Coronary artery (tissue), 2 donors: ENCODE measurements around the gene SYNCRIP.

Experiments used
- DNase-seq: peaks from one replicate; pipeline ENCODE4 v3.0.0-alpha.2; 2017; ENCODE audit warnings: low spot score
- H3K27ac ChIP-seq, 2 donors: fragments of 200-600 bp; sonication (generic); one replicate each; pipeline ENCODE4 v1.5.1; 2016 to 2019
- H3K4me3 ChIP-seq: fragments of 200-600 bp; sonication (generic); 2 replicates; pipeline ENCODE4 v1.5.1; 2016; ENCODE audit warnings: mild to moderate bottlenecking, moderate library complexity
- TF ChIP-seq, protein P1 (sequence below): fragments of 200-600 bp; sonication (generic); IDR thresholded peaks from one replicate; pipeline ENCODE4 v1.5.1; 2019; ENCODE audit warnings: antibody characterized with exemption

The SYNCRIP gene

DNA sequence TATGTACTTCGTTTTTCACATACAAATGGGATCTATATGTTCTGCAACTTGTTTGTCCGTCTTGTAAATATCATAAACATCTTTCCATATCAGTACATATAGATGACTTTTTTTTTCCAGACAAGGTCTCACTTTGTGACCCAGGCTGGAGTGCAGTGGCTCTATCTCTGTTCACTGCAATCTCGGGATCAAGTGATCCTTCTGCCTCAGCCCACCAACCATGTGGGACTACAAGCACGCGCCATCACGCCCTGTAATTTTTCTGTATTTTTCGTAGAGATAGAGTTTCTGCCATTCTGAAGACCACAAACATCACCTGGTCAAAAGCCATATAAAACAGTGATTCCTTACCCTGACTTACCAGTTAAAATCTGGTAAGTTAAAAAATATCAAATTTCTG, 37.7 kb upstream of the SYNCRIP start:
- no peak overlapping the region for H3K27ac ChIP-seq
- no peak for DNase-seq
- TF ChIP-seq, protein P1, sequence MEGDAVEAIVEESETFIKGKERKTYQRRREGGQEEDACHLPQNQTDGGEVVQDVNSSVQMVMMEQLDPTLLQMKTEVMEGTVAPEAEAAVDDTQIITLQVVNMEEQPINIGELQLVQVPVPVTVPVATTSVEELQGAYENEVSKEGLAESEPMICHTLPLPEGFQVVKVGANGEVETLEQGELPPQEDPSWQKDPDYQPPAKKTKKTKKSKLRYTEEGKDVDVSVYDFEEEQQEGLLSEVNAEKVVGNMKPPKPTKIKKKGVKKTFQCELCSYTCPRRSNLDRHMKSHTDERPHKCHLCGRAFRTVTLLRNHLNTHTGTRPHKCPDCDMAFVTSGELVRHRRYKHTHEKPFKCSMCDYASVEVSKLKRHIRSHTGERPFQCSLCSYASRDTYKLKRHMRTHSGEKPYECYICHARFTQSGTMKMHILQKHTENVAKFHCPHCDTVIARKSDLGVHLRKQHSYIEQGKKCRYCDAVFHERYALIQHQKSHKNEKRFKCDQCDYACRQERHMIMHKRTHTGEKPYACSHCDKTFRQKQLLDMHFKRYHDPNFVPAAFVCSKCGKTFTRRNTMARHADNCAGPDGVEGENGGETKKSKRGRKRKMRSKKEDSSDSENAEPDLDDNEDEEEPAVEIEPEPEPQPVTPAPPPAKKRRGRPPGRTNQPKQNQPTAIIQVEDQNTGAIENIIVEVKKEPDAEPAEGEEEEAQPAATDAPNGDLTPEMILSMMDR, result no peak
- no peak overlapping the region for H3K4me3 ChIP-seq

DNA sequence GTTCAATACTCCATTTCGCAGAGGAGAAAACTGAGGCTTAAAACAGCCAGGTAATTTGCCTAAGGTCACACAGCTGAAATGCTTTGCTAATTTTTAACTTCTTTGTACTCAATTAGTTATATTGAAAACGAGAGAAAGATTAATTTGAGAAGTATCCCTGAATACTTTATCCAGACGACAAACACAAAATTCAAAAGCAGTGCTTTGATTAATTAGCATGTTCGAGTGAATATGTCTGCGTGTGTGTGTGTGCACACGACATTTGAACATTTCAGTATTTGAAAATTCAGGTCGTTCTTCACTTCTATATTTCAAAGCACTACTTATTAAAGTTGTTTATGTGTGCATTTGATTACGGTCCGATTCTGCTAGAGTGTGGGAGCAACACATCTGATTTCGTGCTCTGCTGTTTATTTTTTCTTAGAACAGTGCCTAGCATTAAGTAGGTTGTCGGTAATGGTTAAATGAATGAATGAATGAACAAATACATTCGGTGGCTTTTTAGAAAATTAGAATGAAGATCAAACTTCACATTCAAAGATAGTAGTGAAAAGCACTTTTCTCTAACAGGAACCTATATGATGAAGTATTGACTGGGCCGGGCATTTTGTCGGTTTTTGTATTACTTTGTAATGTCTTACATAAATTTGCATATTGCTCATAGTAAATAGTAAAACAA, 36.9 kb upstream of the SYNCRIP start:
- TF ChIP-seq, protein P1, result no peak
- Histone ChIP-seq H3K27ac (peak overlapping the region; percentile 50 to 94), H3K4me3 (peak overlapping the region; percentile 89)
- no peak for DNase-seq

DNA sequence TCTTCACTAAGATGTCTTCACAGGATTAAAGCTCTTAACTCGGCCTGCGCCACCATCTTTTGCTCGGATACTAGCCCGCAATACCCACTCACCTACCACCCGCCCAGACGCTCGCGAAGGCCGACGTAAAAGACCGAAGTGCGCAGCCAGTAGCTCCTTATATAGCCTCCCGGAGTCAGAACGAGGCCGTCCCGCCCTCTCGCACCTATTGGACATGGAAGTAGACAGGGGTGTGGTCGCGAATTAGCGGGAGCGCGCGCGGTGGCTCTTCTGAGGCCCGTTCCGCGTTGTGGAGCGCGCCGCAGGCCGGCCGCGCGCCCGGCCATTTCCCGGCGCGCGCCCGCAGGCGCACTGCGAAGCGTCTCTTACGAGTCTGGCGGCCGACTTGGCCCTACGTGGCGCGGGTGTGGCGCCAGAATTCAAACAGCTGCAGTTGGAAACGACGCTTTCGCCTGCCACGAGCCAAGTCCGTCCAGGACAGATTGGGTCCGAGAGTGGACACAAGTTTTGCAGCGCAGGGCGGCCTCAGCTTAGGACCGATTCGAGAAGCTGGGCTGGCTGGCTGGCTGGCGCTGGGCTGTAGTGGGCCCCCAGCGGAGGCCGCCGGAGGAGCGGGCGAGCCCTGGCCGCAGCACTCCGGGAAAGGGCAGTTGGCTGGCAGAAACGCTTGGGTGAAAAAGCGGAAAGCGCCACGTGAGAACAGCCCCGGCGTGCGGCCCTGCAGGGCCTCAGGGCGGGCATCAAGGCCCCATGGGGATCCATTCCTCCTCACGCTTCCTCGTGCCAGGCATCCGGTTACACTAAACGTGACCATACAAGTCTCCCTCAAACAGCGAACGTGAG, 36.1 kb upstream of the SYNCRIP start:
- DNase-seq, result peak; percentile 99
- H3K4me3 ChIP-seq, result peak overlapping the region; percentile 89
- H3K27ac ChIP-seq, result peak overlapping the region; percentile 92 to 94
- TF ChIP-seq, protein P1, result no peak

DNA sequence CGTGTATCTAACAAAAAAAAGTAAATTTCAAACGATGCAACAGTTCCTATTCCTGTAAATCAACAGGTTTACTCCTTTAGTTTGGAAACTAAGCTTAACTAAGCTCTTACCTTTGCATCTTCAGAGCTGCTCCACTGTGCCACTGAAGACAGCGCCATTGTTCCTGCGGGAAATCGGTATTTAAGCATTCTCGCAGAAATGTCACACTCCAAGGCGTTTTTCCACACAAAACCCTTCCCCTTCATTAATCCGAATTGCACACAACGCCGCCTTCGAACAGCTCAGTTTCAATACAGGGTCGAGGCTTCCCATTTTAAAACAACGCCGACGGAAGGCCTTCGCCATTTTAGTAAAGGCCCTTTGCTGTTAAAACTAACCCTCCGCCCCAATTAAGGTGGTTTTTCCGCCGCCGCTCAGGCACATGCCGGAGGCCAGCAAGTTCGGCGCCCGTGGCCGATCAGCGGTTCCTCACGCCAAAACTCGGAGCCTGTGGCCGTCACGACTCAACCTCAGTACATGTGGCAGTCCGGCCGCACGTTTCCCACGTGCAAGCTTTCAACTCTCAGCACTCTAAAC, 35.4 kb upstream of the SYNCRIP start:
- Histone ChIP-seq H3K27ac (peak overlapping the region; percentile 92 to 94), H3K4me3 (peak overlapping the region; percentile 89)
- no peak for DNase-seq
- TF ChIP-seq, protein P1, result no peak

DNA sequence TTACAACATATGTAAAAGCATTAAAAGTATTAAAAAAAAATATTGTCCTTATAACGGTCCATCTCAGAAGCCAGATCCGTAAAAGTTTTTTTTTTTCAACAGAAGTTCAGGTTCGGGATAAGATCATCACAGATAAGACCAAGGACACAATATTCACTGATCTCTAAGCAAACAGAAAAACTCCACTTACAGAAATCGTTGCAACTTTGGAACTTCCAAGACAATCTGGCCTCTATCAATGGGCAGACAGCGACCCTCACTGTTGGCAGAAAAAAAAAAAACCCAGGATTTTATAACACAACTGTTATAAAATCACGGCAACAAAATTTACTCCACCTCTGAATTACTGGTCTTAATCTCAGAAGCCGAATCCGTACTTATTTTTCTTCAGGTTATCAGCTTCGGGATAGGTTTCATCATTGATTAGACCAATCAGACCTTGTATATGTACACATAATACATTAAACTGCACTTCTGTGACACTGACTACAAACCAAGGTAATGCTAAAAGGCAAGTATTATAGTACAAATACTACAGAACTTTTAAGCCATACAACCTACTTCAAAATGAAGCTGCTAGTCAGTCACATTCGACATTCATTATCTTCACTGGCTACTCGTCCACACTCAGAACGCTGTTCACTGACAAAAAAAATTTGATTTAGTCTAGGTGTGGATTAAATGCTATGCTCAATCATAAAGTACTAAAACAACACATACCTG, 34.7 kb upstream of the SYNCRIP start:
- peak overlapping the region; percentile 92 to 94 for H3K27ac ChIP-seq

DNA sequence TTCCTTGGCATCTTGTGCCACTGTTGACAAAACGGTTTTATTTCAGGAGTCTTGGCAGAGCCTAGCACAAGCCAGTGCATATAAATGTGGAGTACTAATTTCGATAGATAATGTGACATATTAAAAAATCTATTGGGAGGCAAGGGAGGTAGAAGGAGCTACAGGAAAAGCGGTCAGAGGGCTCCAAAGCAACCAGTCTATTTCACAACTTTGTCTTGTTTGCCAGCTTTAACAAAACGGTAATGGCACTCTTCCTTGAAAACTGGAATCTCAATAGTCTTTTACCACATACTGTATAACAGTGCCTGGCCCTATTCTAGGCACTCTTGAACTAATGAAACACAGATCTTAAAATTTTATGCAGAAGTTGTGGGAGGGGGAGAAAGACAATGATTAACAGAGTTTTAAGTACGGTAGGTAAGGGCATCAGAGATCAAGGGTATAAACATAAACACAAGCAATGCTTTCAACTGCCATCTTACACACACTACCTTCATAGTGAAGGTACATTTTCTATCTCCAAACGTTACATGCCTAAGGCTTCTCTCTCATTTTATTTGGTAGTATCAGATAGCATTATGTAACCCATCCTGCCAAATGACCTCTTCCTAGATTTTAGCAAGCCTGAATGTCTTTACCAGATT, 33.5 kb upstream of the SYNCRIP start:
- DNase-seq, result no peak
- H3K4me3 ChIP-seq, result peak overlapping the region; percentile 89
- TF ChIP-seq, protein P1, result no peak
- H3K27ac ChIP-seq, result peak overlapping the region; percentile 40 to 52

More for the DNA sequence above, 34.7 kb upstream of the SYNCRIP start:
- no peak for DNase-seq
- TF ChIP-seq, protein P1, result no peak
- peak overlapping the region; percentile 89 for H3K4me3 ChIP-seq
